Gastroesophageal sphincter (tissue), 3 donors: ENCODE measurements around the gene CCNI.

Experiments used
- POLR2AphosphoS5 ChIP-seq: sonication (generic); formaldehyde crosslinking; IDR thresholded peaks from one replicate; pipeline ENCODE4 v1.6.1; 2017; ENCODE audit warnings: antibody characterized with exemption
- TF ChIP-seq, protein P1 (sequence below), 4 experiments: fragments of 200-600 bp in 2 of 4; fragments of 450-650 bp in 2 of 4; sonication (generic) in 1 of 4; IDR thresholded peaks; one replicate each; pipeline ENCODE4 v1.5.1; 2017 to 2019; ENCODE audit warnings: antibody characterized with exemption in 4 of 4, mild to moderate bottlenecking in 2 of 4, moderate library complexity in 2 of 4

DNA sequence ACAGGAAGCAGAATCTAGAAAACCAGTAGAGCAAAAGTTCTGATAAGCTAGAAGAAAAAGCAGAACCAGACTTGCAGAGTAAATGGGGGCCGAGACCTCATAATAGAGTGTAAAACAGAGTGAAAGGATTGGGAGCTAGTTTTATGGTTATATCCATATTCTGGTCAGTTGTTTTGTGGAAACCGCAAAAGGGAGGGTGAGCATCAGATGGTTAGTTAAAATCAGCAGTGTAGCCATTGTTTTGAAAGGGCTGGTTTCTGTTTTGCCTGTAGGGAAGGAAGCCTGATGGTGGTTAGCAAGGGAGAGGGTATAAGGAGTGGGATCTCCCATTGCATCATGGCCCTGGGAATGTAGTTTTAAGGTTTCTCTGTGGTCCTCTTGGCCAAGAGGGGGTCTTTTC lies 17.2 kb upstream of the CCNI start:
- TF ChIP-seq, protein P1, sequence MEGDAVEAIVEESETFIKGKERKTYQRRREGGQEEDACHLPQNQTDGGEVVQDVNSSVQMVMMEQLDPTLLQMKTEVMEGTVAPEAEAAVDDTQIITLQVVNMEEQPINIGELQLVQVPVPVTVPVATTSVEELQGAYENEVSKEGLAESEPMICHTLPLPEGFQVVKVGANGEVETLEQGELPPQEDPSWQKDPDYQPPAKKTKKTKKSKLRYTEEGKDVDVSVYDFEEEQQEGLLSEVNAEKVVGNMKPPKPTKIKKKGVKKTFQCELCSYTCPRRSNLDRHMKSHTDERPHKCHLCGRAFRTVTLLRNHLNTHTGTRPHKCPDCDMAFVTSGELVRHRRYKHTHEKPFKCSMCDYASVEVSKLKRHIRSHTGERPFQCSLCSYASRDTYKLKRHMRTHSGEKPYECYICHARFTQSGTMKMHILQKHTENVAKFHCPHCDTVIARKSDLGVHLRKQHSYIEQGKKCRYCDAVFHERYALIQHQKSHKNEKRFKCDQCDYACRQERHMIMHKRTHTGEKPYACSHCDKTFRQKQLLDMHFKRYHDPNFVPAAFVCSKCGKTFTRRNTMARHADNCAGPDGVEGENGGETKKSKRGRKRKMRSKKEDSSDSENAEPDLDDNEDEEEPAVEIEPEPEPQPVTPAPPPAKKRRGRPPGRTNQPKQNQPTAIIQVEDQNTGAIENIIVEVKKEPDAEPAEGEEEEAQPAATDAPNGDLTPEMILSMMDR (IDR thresholded peaks at IDR 0.05): no peak
- TF ChIP-seq POLR2AphosphoS5: no peak
